HG03558 (cell line): ENCODE measurements around the gene NXN.
"Not testable (repeated sequence)": the region's sequence is repeated elsewhere in the genome, so short reads cannot be mapped to it uniquely, and the experiment has no call there.

Experiments
- ATAC-seq: cut with Tn5 transposase; IDR thresholded peaks from one replicate; pipeline ENCODE4 v1.9.1; 2021; ENCODE audit warnings: moderate number of reproducible peaks; ENCODE audit not compliant: unreplicated experiment; ENCODE audit errors: extremely low read depth

Gene NXN

GRCh38 chr17:958712-959451 lies 20.7 kb downstream of the NXN start:
- ATAC-seq = no peak

GRCh38 chr17:957856-958421 lies 21.6 kb downstream of the NXN start:
- no peak for ATAC-seq

- ATAC-seq = no peak
Observed at GRCh38 chr17:956905-957304, 22.7 kb downstream of the NXN start.

- no peak for ATAC-seq
Observed at GRCh38 chr17:954431-955164, 25.0 kb downstream of the NXN start.

GRCh38 chr17:953767-954166 lies 25.8 kb downstream of the NXN start:
- ATAC-seq = no peak

- not testable (repeated sequence) for ATAC-seq
Observed at GRCh38 chr17:952592-952991, 27.0 kb downstream of the NXN start.

GRCh38 chr17:951325-952132 lies 28.0 kb downstream of the NXN start:
- no peak for ATAC-seq

- ATAC-seq = no peak
Observed at GRCh38 chr17:949623-950303, 29.8 kb downstream of the NXN start.

GRCh38 chr17:948284-948852 lies 31.2 kb downstream of the NXN start:
- no peak for ATAC-seq

GRCh38 chr17:946510-947236 lies 32.9 kb downstream of the NXN start:
- ATAC-seq = no peak

- ATAC-seq = no peak
Observed at GRCh38 chr17:945672-946071, 33.9 kb downstream of the NXN start.

- ATAC-seq = no peak
Observed at GRCh38 chr17:944266-944826, 35.2 kb downstream of the NXN start.

- no peak for ATAC-seq
Observed at GRCh38 chr17:935485-935884, 44.1 kb downstream of the NXN start.

- no peak for ATAC-seq
Observed at GRCh38 chr17:933312-934073, 46.1 kb downstream of the NXN start.

- ATAC-seq = no peak
Observed at GRCh38 chr17:930258-930657, 49.3 kb downstream of the NXN start.

- ATAC-seq = no peak
Observed at GRCh38 chr17:929586-929985, 50.0 kb downstream of the NXN start.

- no peak for ATAC-seq
Observed at GRCh38 chr17:927611-928461, 51.7 kb downstream of the NXN start.
